Measurements from ENCODE around the gene BCAS3.

- TF ChIP-seq, protein P1, sequence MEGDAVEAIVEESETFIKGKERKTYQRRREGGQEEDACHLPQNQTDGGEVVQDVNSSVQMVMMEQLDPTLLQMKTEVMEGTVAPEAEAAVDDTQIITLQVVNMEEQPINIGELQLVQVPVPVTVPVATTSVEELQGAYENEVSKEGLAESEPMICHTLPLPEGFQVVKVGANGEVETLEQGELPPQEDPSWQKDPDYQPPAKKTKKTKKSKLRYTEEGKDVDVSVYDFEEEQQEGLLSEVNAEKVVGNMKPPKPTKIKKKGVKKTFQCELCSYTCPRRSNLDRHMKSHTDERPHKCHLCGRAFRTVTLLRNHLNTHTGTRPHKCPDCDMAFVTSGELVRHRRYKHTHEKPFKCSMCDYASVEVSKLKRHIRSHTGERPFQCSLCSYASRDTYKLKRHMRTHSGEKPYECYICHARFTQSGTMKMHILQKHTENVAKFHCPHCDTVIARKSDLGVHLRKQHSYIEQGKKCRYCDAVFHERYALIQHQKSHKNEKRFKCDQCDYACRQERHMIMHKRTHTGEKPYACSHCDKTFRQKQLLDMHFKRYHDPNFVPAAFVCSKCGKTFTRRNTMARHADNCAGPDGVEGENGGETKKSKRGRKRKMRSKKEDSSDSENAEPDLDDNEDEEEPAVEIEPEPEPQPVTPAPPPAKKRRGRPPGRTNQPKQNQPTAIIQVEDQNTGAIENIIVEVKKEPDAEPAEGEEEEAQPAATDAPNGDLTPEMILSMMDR (IDR thresholded peaks at IDR 0.05; ENCODE audit: insufficient read depth, low read depth, low read length): no peak
- TF ChIP-seq EZH2 (IDR thresholded peaks at IDR 0.05; ENCODE audit: insufficient read depth, low read length): no peak
Measured at GRCh38 chr17:61177351-61177750, 499.7 kb downstream of the BCAS3 start.
